Measurements from ENCODE around the gene SNX27. TPM values are rescaled to one million over a fixed set of nuclear protein-coding genes. Genes with fewer than 3 reads are reported as not detected.
A peak's percentile ranks its signal among the peaks of the same experiment; 100 is the strongest.

Gene SNX27
- total and polyA plus RNA-seq, 2 experiments from 2014 or later, result 40.6 to 59.7 TPM

DNA sequence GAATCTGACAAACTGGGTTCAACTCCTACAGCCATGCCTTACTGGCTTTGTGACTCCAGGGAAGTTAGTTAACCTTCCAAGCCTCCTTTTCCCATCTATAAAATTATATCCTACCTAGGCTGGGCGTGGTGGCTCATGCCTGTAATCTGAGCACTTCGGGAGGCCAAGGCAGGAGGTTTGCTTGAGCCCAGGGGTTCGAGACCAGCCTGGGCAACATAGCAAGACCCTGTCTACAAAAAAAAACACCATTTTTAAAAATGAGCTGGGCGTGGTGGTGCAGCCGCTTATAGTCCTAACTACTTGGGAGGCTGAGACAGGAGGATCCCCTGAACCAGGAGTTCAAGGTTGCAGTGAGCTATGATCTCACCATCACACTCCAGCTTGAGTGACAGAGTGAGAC, 89.7 kb downstream of the SNX27 start (continued):
- TF ChIP-seq, protein P1, sequence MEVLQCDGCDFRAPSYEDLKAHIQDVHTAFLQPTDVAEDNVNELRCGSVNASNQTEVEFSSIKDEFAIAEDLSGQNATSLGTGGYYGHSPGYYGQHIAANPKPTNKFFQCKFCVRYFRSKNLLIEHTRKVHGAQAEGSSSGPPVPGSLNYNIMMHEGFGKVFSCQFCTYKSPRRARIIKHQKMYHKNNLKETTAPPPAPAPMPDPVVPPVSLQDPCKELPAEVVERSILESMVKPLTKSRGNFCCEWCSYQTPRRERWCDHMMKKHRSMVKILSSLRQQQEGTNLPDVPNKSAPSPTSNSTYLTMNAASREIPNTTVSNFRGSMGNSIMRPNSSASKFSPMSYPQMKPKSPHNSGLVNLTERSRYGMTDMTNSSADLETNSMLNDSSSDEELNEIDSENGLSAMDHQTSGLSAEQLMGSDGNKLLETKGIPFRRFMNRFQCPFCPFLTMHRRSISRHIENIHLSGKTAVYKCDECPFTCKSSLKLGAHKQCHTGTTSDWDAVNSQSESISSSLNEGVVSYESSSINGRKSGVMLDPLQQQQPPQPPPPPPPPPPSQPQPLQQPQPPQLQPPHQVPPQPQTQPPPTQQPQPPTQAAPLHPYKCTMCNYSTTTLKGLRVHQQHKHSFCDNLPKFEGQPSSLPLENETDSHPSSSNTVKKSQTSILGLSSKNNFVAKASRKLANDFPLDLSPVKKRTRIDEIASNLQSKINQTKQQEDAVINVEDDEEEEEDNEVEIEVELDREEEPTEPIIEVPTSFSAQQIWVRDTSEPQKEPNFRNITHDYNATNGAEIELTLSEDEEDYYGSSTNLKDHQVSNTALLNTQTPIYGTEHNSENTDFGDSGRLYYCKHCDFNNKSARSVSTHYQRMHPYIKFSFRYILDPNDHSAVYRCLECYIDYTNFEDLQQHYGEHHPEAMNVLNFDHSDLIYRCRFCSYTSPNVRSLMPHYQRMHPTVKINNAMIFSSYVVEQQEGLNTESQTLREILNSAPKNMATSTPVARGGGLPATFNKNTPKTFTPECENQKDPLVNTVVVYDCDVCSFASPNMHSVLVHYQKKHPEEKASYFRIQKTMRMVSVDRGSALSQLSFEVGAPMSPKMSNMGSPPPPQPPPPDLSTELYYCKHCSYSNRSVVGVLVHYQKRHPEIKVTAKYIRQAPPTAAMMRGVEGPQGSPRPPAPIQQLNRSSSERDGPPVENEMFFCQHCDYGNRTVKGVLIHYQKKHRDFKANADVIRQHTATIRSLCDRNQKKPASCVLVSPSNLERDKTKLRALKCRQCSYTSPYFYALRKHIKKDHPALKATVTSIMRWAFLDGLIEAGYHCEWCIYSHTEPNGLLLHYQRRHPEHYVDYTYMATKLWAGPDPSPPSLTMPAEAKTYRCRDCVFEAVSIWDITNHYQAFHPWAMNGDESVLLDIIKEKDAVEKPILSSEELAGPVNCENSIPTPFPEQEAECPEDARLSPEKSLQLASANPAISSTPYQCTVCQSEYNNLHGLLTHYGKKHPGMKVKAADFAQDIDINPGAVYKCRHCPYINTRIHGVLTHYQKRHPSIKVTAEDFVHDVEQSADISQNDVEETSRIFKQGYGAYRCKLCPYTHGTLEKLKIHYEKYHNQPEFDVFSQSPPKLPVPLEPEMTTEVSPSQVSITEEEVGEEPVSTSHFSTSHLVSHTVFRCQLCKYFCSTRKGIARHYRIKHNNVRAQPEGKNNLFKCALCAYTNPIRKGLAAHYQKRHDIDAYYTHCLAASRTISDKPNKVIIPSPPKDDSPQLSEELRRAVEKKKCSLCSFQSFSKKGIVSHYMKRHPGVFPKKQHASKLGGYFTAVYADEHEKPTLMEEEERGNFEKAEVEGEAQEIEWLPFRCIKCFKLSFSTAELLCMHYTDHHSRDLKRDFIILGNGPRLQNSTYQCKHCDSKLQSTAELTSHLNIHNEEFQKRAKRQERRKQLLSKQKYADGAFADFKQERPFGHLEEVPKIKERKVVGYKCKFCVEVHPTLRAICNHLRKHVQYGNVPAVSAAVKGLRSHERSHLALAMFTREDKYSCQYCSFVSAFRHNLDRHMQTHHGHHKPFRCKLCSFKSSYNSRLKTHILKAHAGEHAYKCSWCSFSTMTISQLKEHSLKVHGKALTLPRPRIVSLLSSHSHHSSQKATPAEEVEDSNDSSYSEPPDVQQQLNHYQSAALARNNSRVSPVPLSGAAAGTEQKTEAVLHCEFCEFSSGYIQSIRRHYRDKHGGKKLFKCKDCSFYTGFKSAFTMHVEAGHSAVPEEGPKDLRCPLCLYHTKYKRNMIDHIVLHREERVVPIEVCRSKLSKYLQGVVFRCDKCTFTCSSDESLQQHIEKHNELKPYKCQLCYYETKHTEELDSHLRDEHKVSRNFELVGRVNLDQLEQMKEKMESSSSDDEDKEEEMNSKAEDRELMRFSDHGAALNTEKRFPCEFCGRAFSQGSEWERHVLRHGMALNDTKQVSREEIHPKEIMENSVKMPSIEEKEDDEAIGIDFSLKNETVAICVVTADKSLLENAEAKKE (CRISPR knock-in tag; IDR thresholded peaks at IDR 0.05), result no peak
- TF ChIP-seq STAT1 (IDR thresholded peaks at IDR 0.05; ENCODE audit: unreplicated experiment) (no peak), ZNF114 (CRISPR knock-in tag; IDR thresholded peaks at IDR 0.05) (no peak)

DNA sequence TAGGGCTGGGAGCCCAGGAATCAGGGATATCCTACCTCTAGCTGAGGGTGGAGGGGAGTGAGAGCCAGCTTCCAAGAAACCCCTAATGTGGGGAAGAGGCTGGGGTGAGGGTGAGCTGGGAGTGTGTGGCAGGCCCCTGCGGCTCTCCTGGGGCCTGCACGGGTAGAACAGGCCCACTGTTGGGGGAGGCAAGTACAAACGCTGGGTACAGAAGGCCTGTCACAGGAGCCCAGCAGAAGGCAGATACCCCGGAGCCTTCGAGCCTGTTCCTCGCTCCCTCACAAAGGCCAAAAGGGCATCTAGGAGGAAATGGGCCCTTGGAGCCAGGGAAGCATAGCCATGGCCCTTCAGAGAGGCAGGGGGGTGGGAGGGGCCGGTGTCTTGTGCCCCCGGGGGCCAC, 91.1 kb downstream of the SNX27 start:
- no peaks in the 10 kb centered on the region; the same call in 1 of the 2 replicates for H4K20me1 ChIP-seq (replicated peaks; ENCODE audit: insufficient read depth)
- H3K36me3 ChIP-seq (ENCODE audit: insufficient read depth), result peaks cover 22% of the 10 kb centered on the region
- no peak overlapping the region for H3K27ac ChIP-seq (ENCODE audit: low read depth)
- H3K27ac Mint-ChIP-seq, result peak overlapping the region; percentile 9
- H3K27me3 Mint-ChIP-seq (ENCODE audit: insufficient read depth, low read depth, poor library complexity), result peaks cover 5% of the 10 kb centered on the region
- H2AFZ ChIP-seq, result no peak overlapping the region
- peaks cover 9% of the 10 kb centered on the region for H3K4me1 Mint-ChIP-seq
- no peak overlapping the region for H3K4me2 ChIP-seq
- H3K9me3 Mint-ChIP-seq, result no peaks in the 10 kb centered on the region
- no peaks in the 10 kb centered on the region for H3K9me2 ChIP-seq (ENCODE audit: insufficient read depth)
- H3K4me1 ChIP-seq (ENCODE audit: insufficient read depth), result no peaks in the 10 kb centered on the region; the same call in 1 of the 2 replicates
- H3K4me3 Mint-ChIP-seq, result no peak overlapping the region
- no peaks in the 10 kb centered on the region for H3K27me3 ChIP-seq (ENCODE audit: insufficient read depth)
- peak; percentile 53 for ATAC-seq
- no peaks in the 10 kb centered on the region for H3K79me2 ChIP-seq (replicated peaks; ENCODE audit: insufficient read depth)
- peaks cover 9% of the 10 kb centered on the region; the same call in 1 of the 3 replicates for H3K36me3 Mint-ChIP-seq (ENCODE audit: low read depth)
- DNase-seq (ENCODE audit: low spot score), result no peak
- H3K4me3 ChIP-seq, result no peak overlapping the region
- H3F3A ChIP-seq (replicated peaks; ENCODE audit: low read depth), result no peaks in the 10 kb centered on the region
- TF ChIP-seq JUNB (IDR thresholded peaks at IDR 0.05; ENCODE audit: unreplicated experiment), result no peak
- no peak for TF ChIP-seq EZH2phosphoT487 (IDR thresholded peaks at IDR 0.05; ENCODE audit: unreplicated experiment)
- no peak for TF ChIP-seq ETS1 (IDR thresholded peaks at IDR 0.05)
- TF ChIP-seq, protein P1 (CRISPR knock-in tag; IDR thresholded peaks at IDR 0.05), result no peak
- no peak for TF ChIP-seq CREB1 (CRISPR knock-in tag; IDR thresholded peaks at IDR 0.05; ENCODE audit: low read depth)
